ENCODE results near the gene GPR152. TPM values are rescaled to one million over a fixed set of nuclear protein-coding genes. Genes with fewer than 3 reads are reported as not detected.
"Not testable (repeated sequence)": the region's sequence is repeated elsewhere in the genome, so short reads cannot be mapped to it uniquely, and the experiment has no call there.

Gene GPR152
- total RNA-seq, 8 experiments from 2014 or later, result 0.11 to 0.90 (median 0.31) TPM; not detected in 3

- no peak overlapping the region for H3K4me3 ChIP-seq
- H3K27ac ChIP-seq, result no peak overlapping the region
- WGBS, 10 experiments, result 71 to 100% (median 91%) methylated on average over 2 to 14 of the region's 24 CpGs; no CpG with 5 or more reads in 2 of the 10 experiments
- H3K4me1 ChIP-seq (replicated peaks in 1 of 2), result peaks cover 9 to 10% of the 10 kb centered on the region in 2 donors
- ATAC-seq (replicated peaks in 6 of 8), result no peak
- in situ Hi-C loops (cut with MboI; ENCODE audit: low pct_unique_long_range_greater_than_20kb in 2 of 9, low sequenced_read_pairs in 9 of 9, unreplicated experiment in 9 of 9), result no loop called here
These were observed 20.9 kb downstream of the GPR152 start for GRCh38 chr11:67431346-67432249.

GRCh38 chr11:67429722-67430121 lies 22.8 kb downstream of the GPR152 start:
- ATAC-seq (replicated peaks in 6 of 8), result no peak
- Histone ChIP-seq H3K4me1 (replicated peaks in 1 of 2) (peaks cover 9 to 10% of the 10 kb centered on the region in 2 donors), H3K4me3 (peak overlapping the region in 2 of 5 donors; percentile 94 to 99), H3K27ac (no peak overlapping the region)
- in situ Hi-C loops (cut with MboI; ENCODE audit: low pct_unique_long_range_greater_than_20kb in 2 of 9, low sequenced_read_pairs in 9 of 9, unreplicated experiment in 9 of 9), result no loop called here
- WGBS, 10 experiments, result 80 to 100% (median 92%) methylated on average over 1 to 6 of the region's 11 CpGs; no CpG with 5 or more reads in 1 of the 10 experiments

GRCh38 chr11:67429038-67429668 lies 23.4 kb downstream of the GPR152 start:
- H3K4me1 ChIP-seq (replicated peaks in 1 of 2), result peaks cover 9 to 10% of the 10 kb centered on the region in 2 donors
- peak overlapping the region; percentile 70 to 99 (median 88) for H3K4me3 ChIP-seq
- H3K27ac ChIP-seq, result peak overlapping the region; percentile 85 to 89
- in situ Hi-C loops (cut with MboI; ENCODE audit: low pct_unique_long_range_greater_than_20kb in 2 of 9, low sequenced_read_pairs in 9 of 9, unreplicated experiment in 9 of 9), result no loop called here
- 28 to 87% (median 63%) methylated on average over 1 to 7 of the region's 12 CpGs; no CpG with 5 or more reads in 2 of the 10 experiments for WGBS, 10 experiments
- ATAC-seq (replicated peaks in 6 of 8), result peak in 2 of 8 experiments; percentile 4 to 12

GRCh38 chr11:67428052-67429001 lies 24.2 kb downstream of the GPR152 start, which contains the start of gene RPS6KB2:
Gene RPS6KB2, plus strand, starts transcription at chr11:67428494. Its CDS starts 52 bp downstream, at chr11:67428546.
- peak; percentile 91 to 97 (median 92) for ATAC-seq (replicated peaks in 6 of 8)
- Histone ChIP-seq H3K4me3 (peak within 1 kb of the TSS; percentile 70 to 99 (median 88)), H3K27ac (peak within 1 kb of the TSS; percentile 85 to 89), H3K4me1 (replicated peaks in 1 of 2) (peaks cover 9 to 10% of the 10 kb centered on the region in 2 donors)
- in situ Hi-C loops (cut with MboI; ENCODE audit: low pct_unique_long_range_greater_than_20kb in 2 of 9, low sequenced_read_pairs in 9 of 9, unreplicated experiment in 9 of 9), result no loop called here
- 0 to 5% (median 0%) methylated on average over 3 to 18 of the region's 68 CpGs; no CpG with 5 or more reads in 3 of the 10 experiments for WGBS, 10 experiments

GRCh38 chr11:67427364-67427859 lies 25.1 kb downstream of the GPR152 start:
- ATAC-seq (replicated peaks in 6 of 8); H3K4me1 ChIP-seq (replicated peaks in 1 of 2); in situ Hi-C loops (cut with MboI; ENCODE audit: low pct_unique_long_range_greater_than_20kb in 2 of 9, low sequenced_read_pairs in 9 of 9, unreplicated experiment in 9 of 9); H3K27ac ChIP-seq: not testable (repeated sequence)
- H3K4me3 ChIP-seq, result peak overlapping the region; percentile 70 to 99 (median 88)
- WGBS, 10 experiments, result 25 to 100% (median 74%) methylated on average over 1 to 5 of the region's 19 CpGs; no CpG with 5 or more reads in 6 of the 10 experiments

GRCh38 chr11:67423891-67424613 lies 28.5 kb downstream of the GPR152 start:
- Histone ChIP-seq H3K4me1 (replicated peaks in 1 of 2) (peaks cover 9 to 10% of the 10 kb centered on the region in 2 donors), H3K4me3 (no peak overlapping the region), H3K27ac (no peak overlapping the region)
- WGBS, 10 experiments, result 30 to 94% (median 80%) methylated on average over 2 to 6 of the region's 34 CpGs; no CpG with 5 or more reads in 7 of the 10 experiments
- no peak for ATAC-seq (replicated peaks in 6 of 8)
- in situ Hi-C loops (cut with MboI; ENCODE audit: low pct_unique_long_range_greater_than_20kb in 2 of 9, low sequenced_read_pairs in 9 of 9, unreplicated experiment in 9 of 9), result no loop called here

- peaks cover 8 to 10% of the 10 kb centered on the region in 2 donors for H3K4me1 ChIP-seq (replicated peaks in 1 of 2)
- no peak overlapping the region for H3K4me3 ChIP-seq
- no peak for ATAC-seq (replicated peaks in 6 of 8)
- WGBS, 10 experiments, result 90% methylated on average over 3 of the region's 13 CpGs; no CpG with 5 or more reads in 9 of the 10 experiments
- no peak overlapping the region for H3K27ac ChIP-seq
- in situ Hi-C loops (cut with MboI; ENCODE audit: low pct_unique_long_range_greater_than_20kb in 2 of 9, low sequenced_read_pairs in 9 of 9, unreplicated experiment in 9 of 9), result no loop called here
These were observed 29.1 kb downstream of the GPR152 start for GRCh38 chr11:67423466-67423865.

GRCh38 chr11:67422891-67423290 lies 29.6 kb downstream of the GPR152 start:
- 48 to 100% (median 74%) methylated on average over 1 to 5 of the region's 6 CpGs; no CpG with 5 or more reads in 5 of the 10 experiments for WGBS, 10 experiments
- Histone ChIP-seq H3K4me3 (no peak overlapping the region), H3K27ac (no peak overlapping the region), H3K4me1 (replicated peaks in 1 of 2) (peaks cover 8 to 10% of the 10 kb centered on the region in 2 donors)
- in situ Hi-C loops (cut with MboI; ENCODE audit: low pct_unique_long_range_greater_than_20kb in 2 of 9, low sequenced_read_pairs in 9 of 9, unreplicated experiment in 9 of 9), result no loop called here
- ATAC-seq (replicated peaks in 6 of 8), result no peak

GRCh38 chr11:67421430-67422031 lies 31.0 kb downstream of the GPR152 start:
- ATAC-seq (replicated peaks in 6 of 8), result no peak
- Histone ChIP-seq H3K27ac (peak overlapping the region in 1 of 2 donors; percentile 6), H3K4me3 (peak overlapping the region; percentile 34 to 48 (median 42)), H3K4me1 (replicated peaks in 1 of 2) (peaks cover 5 to 6% of the 10 kb centered on the region in 2 donors)
- in situ Hi-C loops (cut with MboI; ENCODE audit: low pct_unique_long_range_greater_than_20kb in 2 of 9, low sequenced_read_pairs in 9 of 9, unreplicated experiment in 9 of 9), result no loop called here
- 7 to 100% (median 85%) methylated on average over 2 to 8 of the region's 22 CpGs; no CpG with 5 or more reads in 4 of the 10 experiments for WGBS, 10 experiments

GRCh38 chr11:67420646-67421429 lies 31.7 kb downstream of the GPR152 start:
- peak; percentile 82 to 94 (median 88) for ATAC-seq (replicated peaks in 6 of 8)
- H3K27ac ChIP-seq, result peak overlapping the region; percentile 49 to 64
- 0% methylated on average over 7 of the region's 97 CpGs; no CpG with 5 or more reads in 9 of the 10 experiments for WGBS, 10 experiments
- peaks cover 5 to 6% of the 10 kb centered on the region in 2 donors for H3K4me1 ChIP-seq (replicated peaks in 1 of 2)
- in situ Hi-C loops (cut with MboI; ENCODE audit: low pct_unique_long_range_greater_than_20kb in 2 of 9, low sequenced_read_pairs in 9 of 9, unreplicated experiment in 9 of 9), result no loop called here
- H3K4me3 ChIP-seq, result peak overlapping the region; percentile 34 to 48 (median 42)
